ENCODE data around the gene SPDYE5. TPM values are rescaled to one million over a fixed set of nuclear protein-coding genes. Genes with fewer than 3 reads are reported as not detected.

SPDYE5 gene
- total and polyA plus RNA-seq, 5 experiments from 2014 or later = 0.10 to 0.26 TPM; not detected in 3

Other genes with a start within 250 kb of the SPDYE5 start
- gene TRIM73, start 96.7 kb upstream of the SPDYE5 start, total RNA-seq = 10 to 100 TPM; 28.3 to 35.1 TPM
- gene TRIM73, start 96.7 kb upstream of the SPDYE5 start, polyA plus RNA-seq = 1 to 10 TPM in 1 of 3 donors, under 1 TPM in 2; 0.59 to 1.7 (median 0.70) TPM
- gene POM121C, start 6.0 kb upstream of the SPDYE5 start, total RNA-seq = 10 to 100 TPM; 88.0 to 90.5 TPM
- 10 to 100 TPM; 13.0 to 27.5 (median 23.5) TPM for gene POM121C, start 6.0 kb upstream of the SPDYE5 start, polyA plus RNA-seq
- gene HIP1, start 246.6 kb downstream of the SPDYE5 start, total RNA-seq = 1 to 10 TPM; 1.6 to 2.1 TPM
- 1 to 10 TPM in 1 of 3 donors, under 1 TPM in 2; 0.13 to 2.0 (median 0.34) TPM for gene HIP1, start 246.6 kb downstream of the SPDYE5 start, polyA plus RNA-seq

All from naive thymus-derived CD8-positive, alpha-beta T cell (primary cell).